AG04450 (cell line): ENCODE measurements around the gene FKBP1B. TPM values are rescaled to one million over a fixed set of nuclear protein-coding genes. Genes with fewer than 3 reads are reported as not detected.
"Not testable (repeated sequence)": the region's sequence is repeated elsewhere in the genome, so short reads cannot be mapped to it uniquely, and the experiment has no call there.

Experiments used
- CTCF ChIA-PET: fragments of 300-600, 350-600 bp; formaldehyde crosslinking; extraction: SDS; loops from one replicate; lab custom pipeline; 2022; ENCODE audit warnings: antibody characterized with exemption, inconsistent platforms; lab: Charles Lee
- POLR2A ChIA-PET: fragments of 350-600 bp; formaldehyde crosslinking; extraction: SDS; loops from one replicate; lab custom pipeline; 2021; ENCODE audit warnings: antibody characterized with exemption, inconsistent platforms; lab: Yijun Ruan, JAX
- DNase-seq: peaks from one replicate; pipeline ENCODE4 v3.0.0-alpha.2; 2011; ENCODE audit warnings: low read depth, low spot score
- H3K27ac ChIP-seq: one replicate; pipeline ENCODE4 v1.5.1; 2012; ENCODE audit warnings: low read depth, low read length, control low read depth
- H3K27me3 ChIP-seq: one replicate; pipeline ENCODE4 v1.6.0; 2012; ENCODE audit warnings: low read length; ENCODE audit not compliant: control insufficient read depth, insufficient read depth
- H3K4me3 ChIP-seq: 2 replicates; pipeline ENCODE4 v1.5.1; 2011; ENCODE audit warnings: mild to moderate bottlenecking, low read depth, low read length, control low read depth
- H3K9me3 ChIP-seq: 2 replicates; pipeline ENCODE4 v1.5.1; 2012; ENCODE audit warnings: low read length; ENCODE audit not compliant: control insufficient read depth, insufficient read depth
- CTCF ChIP-seq: IDR thresholded peaks from 2 replicates; pipeline ENCODE4 v1.5.1; 2011; ENCODE audit warnings: low read depth, low read length, control low read depth, inconsistent platforms
- polyA plus RNA-seq: library from polyadenylated mRNA; depleted of rRNA; stranded (reverse); fragments of >200 nt; gene quantifications from 2 replicates; pipeline ENCODE4 v1.2.3, GENCODE V29; 2011

Gene FKBP1B
- polyA plus RNA-seq, 1 experiment, result 19.7 TPM

- CTCF ChIA-PET, result interaction anchor here (1.0 to 2.0 kb wide), 2 partner anchors 22 to 179 kb away, joined by 3 to 10 read pairs; partner anchors contain the start of genes ATAD2B and TP53I3
- no peak overlapping the region for H3K27ac ChIP-seq
- no peak for DNase-seq
- no peak overlapping the region for H3K4me3 ChIP-seq
- POLR2A ChIA-PET, result interaction anchor here (0.7 kb wide), 1 partner anchor 1256 kb away, joined by 9 read pairs; no protein-coding TSS in a partner anchor
- no peak for TF ChIP-seq CTCF
- H3K9me3 ChIP-seq, result no peaks in the 10 kb centered on the region; the same call in 1 of the 2 replicates
- H3K27me3 ChIP-seq, result no peaks in the 10 kb centered on the region
Observed at GRCh38 chr2:24105816-24106215, 56.3 kb downstream of the FKBP1B start.

- POLR2A ChIA-PET, result no interaction called here
- Histone ChIP-seq H3K27me3 (no peaks in the 10 kb centered on the region), H3K4me3 (no peak overlapping the region), H3K27ac (no peak overlapping the region), H3K9me3 (no peaks in the 10 kb centered on the region; the same call in 1 of the 2 replicates)
- TF ChIP-seq CTCF, result no peak
- DNase-seq, result no peak
- CTCF ChIA-PET, result interaction anchor here (0.6 kb wide), 1 partner anchor 231 kb away, joined by 8 read pairs; no protein-coding TSS in a partner anchor
Observed at GRCh38 chr2:24106786-24107185, 57.2 kb downstream of the FKBP1B start.

GRCh38 chr2:24107336-24107735, 57.8 kb downstream of the FKBP1B start:
- H3K4me3 ChIP-seq, result no peak overlapping the region
- POLR2A ChIA-PET, result interaction anchor here (1.3 kb wide), 1 partner anchor 17 kb away, joined by 4 read pairs; no protein-coding TSS in a partner anchor
- no peak for DNase-seq
- no peaks in the 10 kb centered on the region for H3K27me3 ChIP-seq
- H3K9me3 ChIP-seq, result no peaks in the 10 kb centered on the region; the same call in 1 of the 2 replicates
- CTCF ChIA-PET, result no interaction called here
- no peak for TF ChIP-seq CTCF
- no peak overlapping the region for H3K27ac ChIP-seq

GRCh38 chr2:24109431-24109830, 59.9 kb downstream of the FKBP1B start:
- DNase-seq, POLR2A ChIA-PET, H3K27me3 ChIP-seq, H3K4me3 ChIP-seq, H3K9me3 ChIP-seq, H3K27ac ChIP-seq: not testable (repeated sequence)
- CTCF ChIA-PET, result interaction anchor here (0.6 kb wide), 1 partner anchor 661 kb away, joined by 3 read pairs; no protein-coding TSS in a partner anchor

- no peak overlapping the region for H3K4me3 ChIP-seq
- DNase-seq, result no peak
- no peak overlapping the region for H3K27ac ChIP-seq
- no peaks in the 10 kb centered on the region for H3K27me3 ChIP-seq
- no peak for TF ChIP-seq CTCF
- CTCF ChIA-PET, result interaction anchor here (0.5 to 2.7 kb wide), 2 partner anchors 26 to 291 kb away, joined by 7 to 10 read pairs; partner anchors contain the start of gene TP53I3
- H3K9me3 ChIP-seq, result peaks cover 3% of the 10 kb centered on the region; the same call in 1 of the 2 replicates
- POLR2A ChIA-PET, result no interaction called here
Observed at GRCh38 chr2:24110660-24111303, 61.2 kb downstream of the FKBP1B start.
